Activated CD8-positive, alpha-beta memory T cell treated with anti-CD3 and anti-CD28 coated beads, Interleukin-2, amount 50 U/mL, for 1 hour (primary cell): ENCODE measurements around the gene MACROD2.
"Not testable (repeated sequence)": the region's sequence is repeated elsewhere in the genome, so short reads cannot be mapped to it uniquely, and the experiment has no call there.

Experiments
- DNase-seq: peaks from one replicate; pipeline ENCODE4 v3.0.0-alpha.2; 2020; ENCODE audit errors: extremely low read depth

The MACROD2 gene

GRCh38 chr20:14266246-14266645 is 270.9 kb downstream of the MACROD2 start:
- DNase-seq, result no peak

- not testable (repeated sequence) for DNase-seq
Observed at GRCh38 chr20:14270751-14271150, 275.4 kb downstream of the MACROD2 start.

GRCh38 chr20:14282140-14282539 is 286.8 kb downstream of the MACROD2 start:
- no peak for DNase-seq

GRCh38 chr20:14284443-14284842 is 289.1 kb downstream of the MACROD2 start:
- no peak for DNase-seq

GRCh38 chr20:14288341-14289330 is 293.3 kb downstream of the MACROD2 start:
- no peak for DNase-seq

- DNase-seq, result no peak
Observed at GRCh38 chr20:14291502-14291901, 296.2 kb downstream of the MACROD2 start.

GRCh38 chr20:14295238-14295637 is 299.9 kb downstream of the MACROD2 start:
- no peak for DNase-seq

- DNase-seq, result no peak
Observed at GRCh38 chr20:14295770-14296309, 300.5 kb downstream of the MACROD2 start.

GRCh38 chr20:14299831-14300230 is 304.5 kb downstream of the MACROD2 start:
- DNase-seq, result no peak

GRCh38 chr20:14303106-14303505 is 307.8 kb downstream of the MACROD2 start:
- DNase-seq, result no peak

- no peak for DNase-seq
Observed at GRCh38 chr20:14303651-14304050, 308.3 kb downstream of the MACROD2 start.

- DNase-seq, result no peak
Observed at GRCh38 chr20:14304472-14304871, 309.2 kb downstream of the MACROD2 start.

GRCh38 chr20:14307956-14308355 is 312.6 kb downstream of the MACROD2 start:
- no peak for DNase-seq

- no peak for DNase-seq
Observed at GRCh38 chr20:14310977-14311627, 315.8 kb downstream of the MACROD2 start.

GRCh38 chr20:14312001-14312400 is 316.7 kb downstream of the MACROD2 start:
- DNase-seq, result no peak

- DNase-seq, result no peak
Observed at GRCh38 chr20:14313341-14314020, 318.2 kb downstream of the MACROD2 start.

GRCh38 chr20:14319704-14320103 is 324.4 kb downstream of the MACROD2 start:
- DNase-seq, result no peak

GRCh38 chr20:14331646-14332045 is 336.3 kb downstream of the MACROD2 start:
- no peak for DNase-seq

- no peak for DNase-seq
Observed at GRCh38 chr20:14332866-14333265, 337.6 kb downstream of the MACROD2 start.

GRCh38 chr20:14333721-14334120 is 338.4 kb downstream of the MACROD2 start:
- DNase-seq, result no peak

- DNase-seq, result no peak
Observed at GRCh38 chr20:14334306-14334930, 339.1 kb downstream of the MACROD2 start.

GRCh38 chr20:14335052-14335451 is 339.7 kb downstream of the MACROD2 start:
- DNase-seq, result no peak
